HFFc6 (cell line): Measurements from ENCODE around the gene CELF5. TPM values are rescaled to one million over a fixed set of nuclear protein-coding genes. Genes with fewer than 3 reads are reported as not detected.

Source experiments
- DNase-seq: peaks from one replicate; pipeline ENCODE4 v3.0.0-alpha.2; 2018
- H3K27ac Mint-ChIP-seq: 2 replicates; pipeline ENCODE4 v1.8.0; 2020; ENCODE audit warnings: mild to moderate bottlenecking, mixed read lengths
- H3K27me3 Mint-ChIP-seq: 2 replicates; pipeline ENCODE4 v1.8.0; 2021; ENCODE audit warnings: mild to moderate bottlenecking, moderate library complexity, mixed read lengths; ENCODE audit not compliant: insufficient read depth
- H3K36me3 Mint-ChIP-seq: 2 replicates; pipeline ENCODE4 v1.8.0; 2021; ENCODE audit warnings: low read depth, mixed read lengths
- H3K4me1 Mint-ChIP-seq: 2 replicates; pipeline ENCODE4 v1.8.0; 2020; ENCODE audit warnings: low read depth, mixed read lengths
- H3K4me3 Mint-ChIP-seq: 2 replicates; pipeline ENCODE4 v1.8.0; 2020; ENCODE audit warnings: mild to moderate bottlenecking, moderate library complexity, mixed read lengths
- H3K9me3 Mint-ChIP-seq: 2 replicates; pipeline ENCODE4 v1.8.0; 2020; ENCODE audit warnings: mild to moderate bottlenecking, mixed read lengths
- total RNA-seq, 6 experiments: library from RNA; stranded (reverse); fragmentation: NEBNext Ultra II Directional; extraction: Animal tissue kit (Norgen Biotek cat#: 25700); gene quantifications; 2 replicates in 1 of 6; 3 replicates in 5 of 6; pipeline ENCODE4 v1.2.3, GENCODE V29; 2021
- TF ChIP-seq, protein P1 (sequence below): fragments of 200-600 bp; sonication (generic); IDR thresholded peaks from 2 replicates; pipeline ENCODE4 v1.5.0; 2021; ENCODE audit warnings: antibody characterized with exemption, mild to moderate bottlenecking

The CELF5 gene
- total RNA-seq, 6 experiments from 2014 or later = 0.20 to 0.46 (median 0.30) TPM; not detected in 3

DNA sequence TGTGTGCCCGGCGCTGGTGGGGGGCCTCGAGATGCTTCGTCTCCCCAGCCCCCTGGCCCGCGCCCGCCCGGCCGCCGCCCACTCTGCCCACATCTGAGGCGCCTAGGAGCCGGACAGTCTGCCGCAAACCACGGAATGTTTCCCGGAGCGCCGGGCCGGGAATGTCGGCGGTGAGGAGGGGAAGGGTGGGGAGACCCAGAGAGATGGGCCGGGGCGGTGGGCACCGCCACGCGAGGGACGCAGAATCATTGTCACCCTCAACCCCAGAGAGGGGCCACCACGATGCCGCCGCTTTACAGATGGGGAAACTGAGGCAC, 95.9 kb downstream of the CELF5 start:
- Mint-ChIP-seq H3K9me3 (no peaks in the 10 kb centered on the region), H3K4me3 (no peak overlapping the region), H3K27ac (no peak overlapping the region), H3K27me3 (peaks cover 16% of the 10 kb centered on the region), H3K36me3 (no peaks in the 10 kb centered on the region), H3K4me1 (peaks cover 9% of the 10 kb centered on the region)
- no peak for DNase-seq
- TF ChIP-seq, protein P1, sequence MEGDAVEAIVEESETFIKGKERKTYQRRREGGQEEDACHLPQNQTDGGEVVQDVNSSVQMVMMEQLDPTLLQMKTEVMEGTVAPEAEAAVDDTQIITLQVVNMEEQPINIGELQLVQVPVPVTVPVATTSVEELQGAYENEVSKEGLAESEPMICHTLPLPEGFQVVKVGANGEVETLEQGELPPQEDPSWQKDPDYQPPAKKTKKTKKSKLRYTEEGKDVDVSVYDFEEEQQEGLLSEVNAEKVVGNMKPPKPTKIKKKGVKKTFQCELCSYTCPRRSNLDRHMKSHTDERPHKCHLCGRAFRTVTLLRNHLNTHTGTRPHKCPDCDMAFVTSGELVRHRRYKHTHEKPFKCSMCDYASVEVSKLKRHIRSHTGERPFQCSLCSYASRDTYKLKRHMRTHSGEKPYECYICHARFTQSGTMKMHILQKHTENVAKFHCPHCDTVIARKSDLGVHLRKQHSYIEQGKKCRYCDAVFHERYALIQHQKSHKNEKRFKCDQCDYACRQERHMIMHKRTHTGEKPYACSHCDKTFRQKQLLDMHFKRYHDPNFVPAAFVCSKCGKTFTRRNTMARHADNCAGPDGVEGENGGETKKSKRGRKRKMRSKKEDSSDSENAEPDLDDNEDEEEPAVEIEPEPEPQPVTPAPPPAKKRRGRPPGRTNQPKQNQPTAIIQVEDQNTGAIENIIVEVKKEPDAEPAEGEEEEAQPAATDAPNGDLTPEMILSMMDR = no peak

DNA sequence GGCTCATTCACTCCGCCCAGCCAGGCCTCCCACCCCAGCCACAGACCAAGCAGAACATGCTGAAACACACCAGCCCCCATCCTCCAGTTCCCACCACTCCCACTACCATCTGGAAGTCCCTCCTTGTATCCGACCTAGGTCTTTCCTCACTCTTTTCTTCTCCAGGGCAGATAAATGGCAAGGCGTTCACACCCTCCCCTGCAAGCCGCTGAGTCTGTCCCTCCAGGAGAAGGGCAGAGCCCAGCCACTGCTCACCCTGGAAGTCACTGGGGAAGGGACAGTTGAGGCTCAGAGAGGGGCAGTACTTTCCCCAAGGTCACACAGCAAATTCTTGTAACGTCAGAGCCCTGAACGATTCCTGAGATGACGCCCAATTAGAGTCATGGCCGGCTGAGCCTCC, 96.4 kb downstream of the CELF5 start:
- no peak for DNase-seq
- Mint-ChIP-seq H3K9me3 (no peaks in the 10 kb centered on the region), H3K27ac (no peak overlapping the region), H3K4me1 (peaks cover 9% of the 10 kb centered on the region), H3K36me3 (no peaks in the 10 kb centered on the region), H3K4me3 (no peak overlapping the region), H3K27me3 (peaks cover 16% of the 10 kb centered on the region)
- TF ChIP-seq, protein P1 = no peak

GRCh38 chr19:3321696-3322095, 97.2 kb downstream of the CELF5 start:
- TF ChIP-seq, protein P1 = no peak
- no peak for DNase-seq
- H3K9me3 Mint-ChIP-seq = no peaks in the 10 kb centered on the region
- H3K27me3 Mint-ChIP-seq = peaks cover 14% of the 10 kb centered on the region
- H3K4me1 Mint-ChIP-seq = peaks cover 9% of the 10 kb centered on the region
- no peaks in the 10 kb centered on the region for H3K36me3 Mint-ChIP-seq
- H3K4me3 Mint-ChIP-seq = no peak overlapping the region
- H3K27ac Mint-ChIP-seq = no peak overlapping the region

- Mint-ChIP-seq H3K27ac (no peak overlapping the region), H3K9me3 (no peaks in the 10 kb centered on the region), H3K36me3 (no peaks in the 10 kb centered on the region), H3K4me3 (no peak overlapping the region), H3K27me3 (peaks cover 14% of the 10 kb centered on the region), H3K4me1 (peaks cover 9% of the 10 kb centered on the region)
- DNase-seq = no peak
- TF ChIP-seq, protein P1 = no peak
These were observed 97.9 kb downstream of the CELF5 start for GRCh38 chr19:3322199-3322978.

- Mint-ChIP-seq H3K36me3 (no peaks in the 10 kb centered on the region), H3K9me3 (no peaks in the 10 kb centered on the region), H3K27me3 (peaks cover 14% of the 10 kb centered on the region), H3K4me1 (peaks cover 9% of the 10 kb centered on the region), H3K27ac (no peak overlapping the region), H3K4me3 (no peak overlapping the region)
- DNase-seq = no peak
- TF ChIP-seq, protein P1 = no peak
These were observed 98.6 kb downstream of the CELF5 start for GRCh38 chr19:3323026-3323425.
